Stomach smooth muscle (tissue), 2 donors: ENCODE data around the gene LGALS13.

Source experiments
- H3K27ac ChIP-seq: one replicate; pipeline ENCODE4 v1.7.0; 2013; ENCODE audit warnings: mild to moderate bottlenecking, low read length, inconsistent platforms
- H3K27me3 ChIP-seq, 2 donors: one replicate each; pipeline ENCODE4 v1.7.0; 2013; ENCODE audit warnings: low read length in 2 of 2; ENCODE audit not compliant: insufficient read depth in 2 of 2, control insufficient read depth in 1 of 2
- H3K36me3 ChIP-seq, 2 donors: one replicate each; pipeline ENCODE4 v1.7.0; 2013; ENCODE audit warnings: low read length in 2 of 2; ENCODE audit not compliant: control insufficient read depth in 2 of 2, insufficient read depth in 2 of 2
- H3K4me1 ChIP-seq: one replicate; pipeline ENCODE4 v1.7.0; 2013; ENCODE audit warnings: low read length; ENCODE audit not compliant: control insufficient read depth, insufficient read depth
- H3K4me3 ChIP-seq, 2 donors: one replicate each; pipeline ENCODE4 v1.7.0; 2013; ENCODE audit warnings: low read length in 2 of 2
- H3K9ac ChIP-seq, 2 donors: one replicate each; pipeline ENCODE4 v1.7.0; 2013; ENCODE audit warnings: low read length in 2 of 2, mild to moderate bottlenecking in 1 of 2
- H3K9me3 ChIP-seq, 2 donors: one replicate each; pipeline ENCODE4 v1.7.0; 2013; ENCODE audit warnings: low read length in 2 of 2; ENCODE audit not compliant: control insufficient read depth in 2 of 2
- donor health status: healthy.
- donor health status: Pancreatic carcinoma.

Gene LGALS13

DNA sequence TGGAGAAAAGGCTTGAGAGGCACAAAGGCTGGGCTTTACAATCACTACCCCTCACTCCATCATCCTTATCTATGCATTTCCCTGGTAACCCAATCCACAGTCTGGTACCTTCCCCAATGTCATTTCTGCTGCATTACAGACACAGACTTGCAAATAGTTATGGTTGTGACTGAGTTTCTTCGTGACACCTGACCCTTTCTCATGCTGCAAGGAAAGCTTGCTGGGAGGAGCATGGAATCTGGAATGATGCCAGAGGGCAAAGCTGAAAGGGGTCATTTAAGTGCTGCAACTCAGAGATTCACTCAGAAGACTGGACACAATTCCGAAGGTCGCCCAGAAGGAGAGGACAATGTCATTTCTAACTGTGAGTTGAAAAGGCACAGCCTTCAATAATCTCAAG lies 53.3 kb downstream of the LGALS13 start, which contains the start of gene LGALS16:
LGALS16 (plus strand) TSS at position 301 of the 400 bp plus-strand sequence; CDS start at position 350, 49 bp downstream.
- no peaks in the 10 kb centered on the region for H3K27me3 ChIP-seq
- H3K9ac ChIP-seq = no peak within 1 kb of the TSS
- no peaks in the 10 kb centered on the region for H3K36me3 ChIP-seq
- H3K27ac ChIP-seq = no peak within 1 kb of the TSS
- no peaks in the 10 kb centered on the region for H3K9me3 ChIP-seq
- no peak within 1 kb of the TSS for H3K4me3 ChIP-seq
- H3K4me1 ChIP-seq = no peaks in the 10 kb centered on the region
